GM18502 (cell line): ENCODE results near the gene MRPL54.

Source experiments
- ATAC-seq: cut with Tn5 transposase; IDR thresholded peaks from one replicate; pipeline ENCODE4 v1.9.1; 2021; ENCODE audit warnings: mild to moderate bottlenecking; ENCODE audit not compliant: unreplicated experiment, poor library complexity

MRPL54 gene

DNA sequence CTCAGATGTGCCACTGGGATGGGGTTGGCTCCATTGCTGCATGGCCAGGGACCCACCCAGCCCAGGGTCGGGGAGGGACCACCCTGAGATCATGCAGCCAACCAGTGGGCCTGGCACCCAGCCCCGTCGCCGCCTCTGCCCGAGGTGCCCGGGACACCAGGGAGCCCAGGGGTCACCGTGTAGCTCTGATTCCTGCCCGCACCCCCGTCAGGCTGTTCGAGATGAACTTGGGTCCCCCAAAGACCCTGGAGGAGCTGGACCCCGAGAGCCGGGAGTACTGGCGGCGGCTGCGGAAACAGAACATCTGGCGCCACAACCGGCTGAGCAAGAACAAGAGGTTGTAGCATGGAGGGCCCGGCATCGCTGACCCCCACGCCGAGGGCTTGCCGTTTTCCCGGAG lies 4.6 kb downstream of the MRPL54 start:
- no peak for ATAC-seq

DNA sequence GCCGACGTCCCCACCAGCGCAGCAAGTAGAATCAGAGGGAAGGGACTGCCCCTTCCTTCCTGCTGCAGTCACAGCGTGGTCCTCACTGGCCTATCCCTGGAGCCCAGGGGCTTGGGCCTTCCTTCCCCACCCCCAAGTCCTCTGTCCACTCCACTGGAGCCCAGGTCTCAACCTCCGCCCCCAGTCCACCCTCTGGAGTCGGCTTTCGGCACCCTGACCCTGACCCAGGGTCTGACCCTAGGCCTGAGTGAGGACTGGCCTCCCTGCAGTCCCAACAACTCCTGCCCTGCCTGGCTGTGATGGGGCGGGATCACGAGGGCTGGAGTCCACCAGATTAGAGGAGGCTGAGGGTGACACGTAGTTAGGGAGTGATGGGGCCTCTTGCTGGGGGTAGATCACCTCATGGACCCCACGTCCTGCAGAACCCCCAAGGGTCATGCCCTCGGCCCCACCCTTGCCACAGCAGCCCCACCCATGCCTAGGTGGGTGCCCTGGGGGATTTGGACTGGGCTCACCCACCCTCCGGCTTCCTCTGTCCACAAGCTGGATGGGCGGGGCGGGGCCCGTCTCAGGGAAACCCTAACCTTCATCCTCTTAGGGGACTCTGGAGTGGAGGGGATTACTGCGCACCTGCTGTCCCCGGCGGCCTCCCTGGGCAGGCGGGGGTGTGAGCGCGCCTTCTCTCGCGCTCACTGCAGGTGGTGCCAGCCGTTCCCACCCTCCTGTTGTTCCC lies 5.7 kb downstream of the MRPL54 start:
- no peak for ATAC-seq

DNA sequence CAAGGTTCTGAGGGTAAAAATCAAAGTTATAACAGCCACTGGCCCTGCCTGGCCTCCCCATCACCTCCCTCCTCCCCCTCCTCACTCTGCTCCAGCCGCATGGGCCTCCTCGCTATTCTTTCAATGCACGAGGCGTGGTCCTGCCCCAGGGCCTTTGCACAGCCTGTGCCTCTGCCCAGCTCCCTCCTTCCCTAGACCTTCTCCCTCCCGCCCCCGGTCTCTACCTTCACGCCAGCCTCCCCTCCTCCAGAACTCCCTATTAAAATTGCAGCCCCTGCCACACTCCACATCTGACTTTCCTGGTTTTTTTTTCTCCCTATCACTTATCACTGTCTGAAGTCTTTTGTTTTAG lies 6.2 kb downstream of the MRPL54 start:
- no peak for ATAC-seq

DNA sequence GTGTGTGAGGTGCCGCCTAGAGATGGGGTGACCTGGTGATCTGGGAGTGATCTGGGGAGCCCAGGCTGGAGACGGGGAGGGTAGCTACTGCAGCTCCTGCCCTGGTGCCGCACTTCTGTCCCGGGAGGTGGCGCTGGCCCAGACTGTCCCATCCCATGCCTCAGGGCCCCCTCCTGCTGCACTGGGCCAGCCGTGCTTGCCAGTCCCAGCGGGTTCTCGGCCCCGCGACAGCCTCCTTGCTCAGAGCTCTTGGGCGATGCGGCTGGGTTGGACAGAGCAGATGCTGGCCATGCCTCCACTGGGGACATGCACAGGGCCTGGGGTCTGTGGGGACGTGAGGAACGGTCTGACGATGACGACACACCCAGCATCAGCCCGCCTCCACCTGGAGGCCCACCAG lies 7.0 kb downstream of the MRPL54 start:
- no peak for ATAC-seq

DNA sequence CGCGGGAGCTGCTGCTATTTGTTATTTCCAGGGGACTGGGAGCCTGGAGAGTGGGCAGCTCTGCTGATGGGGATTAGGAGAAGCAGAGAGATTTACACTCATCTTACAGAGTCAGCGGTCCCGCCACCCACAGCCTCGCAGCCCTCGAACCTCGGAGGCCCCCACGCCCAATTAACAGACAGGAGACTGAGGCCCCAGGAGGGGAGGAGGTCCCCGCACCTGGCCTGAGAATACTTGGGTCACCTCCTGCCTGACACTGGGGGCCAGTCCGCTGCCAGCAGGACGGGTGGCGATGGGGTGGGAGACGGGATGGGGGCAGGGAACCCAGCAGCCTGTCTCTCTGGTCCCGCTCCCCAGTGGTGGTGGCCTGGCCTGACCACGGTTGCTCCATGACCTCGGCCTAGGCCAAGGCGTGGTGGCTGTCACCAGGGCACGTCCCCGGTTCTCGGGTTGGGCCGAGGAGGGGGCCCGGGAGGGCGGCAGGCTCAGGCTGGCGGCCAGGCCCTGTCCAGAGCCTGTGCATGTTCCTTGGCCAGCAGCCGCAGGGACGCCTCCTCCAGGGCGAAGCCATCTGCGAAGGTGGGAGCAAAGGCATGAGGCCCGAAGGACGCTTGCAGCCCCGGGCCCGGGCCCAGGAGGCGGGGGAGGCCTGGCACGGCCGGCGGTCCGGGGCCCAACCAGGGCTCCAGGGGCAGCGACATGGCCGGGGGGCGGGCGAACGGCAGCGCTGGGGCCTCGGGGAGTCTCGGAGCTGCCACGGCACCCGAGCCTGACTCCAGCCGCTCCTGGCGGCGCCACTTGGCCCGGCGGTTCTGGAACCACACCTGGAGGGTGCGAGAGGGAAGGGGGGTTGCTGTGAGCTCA lies 7.9 kb downstream of the MRPL54 start:
- ATAC-seq: no peak

DNA sequence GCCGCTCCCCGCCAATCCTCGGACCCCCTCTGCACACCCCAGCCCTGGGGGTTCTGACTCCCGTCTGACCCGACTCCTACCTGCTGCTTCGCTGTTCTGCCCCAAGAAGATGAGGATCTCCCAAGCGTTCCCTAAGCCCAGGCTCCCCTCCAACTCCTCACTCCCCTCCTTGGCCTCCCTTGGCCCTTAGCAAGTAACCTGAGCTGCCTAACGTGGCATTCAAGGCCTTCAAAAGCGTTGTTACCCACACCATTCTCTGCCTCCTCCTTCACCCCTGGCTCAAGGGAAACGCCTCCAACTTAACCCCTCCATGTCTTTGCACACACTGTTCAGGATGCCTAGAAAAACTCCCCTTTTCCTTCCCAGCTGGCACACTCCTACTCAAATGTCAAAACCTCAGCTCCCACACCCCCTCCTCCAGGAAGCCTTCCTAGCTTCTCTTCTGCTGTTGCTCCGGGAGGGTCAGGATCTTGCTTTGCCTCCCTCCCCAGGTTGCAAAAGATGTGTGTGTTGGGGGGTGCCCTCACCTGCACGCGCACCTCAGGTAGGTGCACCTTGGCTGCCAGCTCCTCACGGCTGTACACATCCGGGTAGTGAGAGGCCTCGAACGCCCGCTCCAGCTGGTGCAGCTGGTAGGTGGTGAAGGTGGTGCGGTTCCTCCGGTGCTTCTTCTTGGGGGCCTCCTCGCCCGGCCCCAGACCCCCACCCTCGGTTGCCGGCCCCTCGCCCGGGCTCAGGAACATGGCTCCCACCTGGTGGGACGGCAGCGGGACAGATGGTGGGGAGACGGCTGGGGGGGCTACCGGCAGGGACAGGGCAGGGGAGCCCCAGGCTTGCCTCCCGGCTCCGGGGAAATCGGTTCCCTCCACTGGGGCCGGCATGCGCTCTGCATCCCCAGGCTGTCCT lies 8.8 kb downstream of the MRPL54 start:
- ATAC-seq: no peak

DNA sequence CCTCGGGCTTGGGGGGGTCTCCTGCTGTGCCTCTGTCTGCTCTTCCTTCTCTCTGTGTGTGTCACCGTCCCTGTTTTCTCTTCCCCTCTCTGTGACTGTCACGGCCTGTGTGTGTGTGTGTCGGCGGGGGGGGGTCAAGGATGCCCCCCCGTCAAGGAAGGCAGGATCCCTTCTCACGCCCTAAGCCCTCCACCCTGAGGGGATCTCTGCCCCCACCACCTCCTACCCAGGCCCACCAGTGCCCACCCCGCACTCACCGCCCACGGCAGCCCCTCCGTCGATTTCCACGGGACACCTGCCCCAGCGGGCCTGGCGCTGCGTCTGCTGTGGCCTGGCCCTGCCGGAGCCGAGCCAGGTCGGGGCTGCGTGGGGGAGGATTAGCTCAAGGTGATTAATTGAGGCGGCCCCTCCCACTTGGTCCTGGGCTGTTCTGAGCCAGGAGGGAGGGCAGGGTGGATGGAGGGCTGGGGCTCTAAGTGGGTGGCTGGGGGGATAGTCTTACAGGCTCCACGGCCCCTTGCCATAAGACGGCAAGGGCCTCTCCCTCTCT lies 9.5 kb downstream of the MRPL54 start, which contains the start of gene RAX2:
RAX2 (minus strand) TSS at position 323 of the 550 bp plus-strand sequence. CDS start 486 bp downstream, outside the sequence.
- ATAC-seq: no peak

DNA sequence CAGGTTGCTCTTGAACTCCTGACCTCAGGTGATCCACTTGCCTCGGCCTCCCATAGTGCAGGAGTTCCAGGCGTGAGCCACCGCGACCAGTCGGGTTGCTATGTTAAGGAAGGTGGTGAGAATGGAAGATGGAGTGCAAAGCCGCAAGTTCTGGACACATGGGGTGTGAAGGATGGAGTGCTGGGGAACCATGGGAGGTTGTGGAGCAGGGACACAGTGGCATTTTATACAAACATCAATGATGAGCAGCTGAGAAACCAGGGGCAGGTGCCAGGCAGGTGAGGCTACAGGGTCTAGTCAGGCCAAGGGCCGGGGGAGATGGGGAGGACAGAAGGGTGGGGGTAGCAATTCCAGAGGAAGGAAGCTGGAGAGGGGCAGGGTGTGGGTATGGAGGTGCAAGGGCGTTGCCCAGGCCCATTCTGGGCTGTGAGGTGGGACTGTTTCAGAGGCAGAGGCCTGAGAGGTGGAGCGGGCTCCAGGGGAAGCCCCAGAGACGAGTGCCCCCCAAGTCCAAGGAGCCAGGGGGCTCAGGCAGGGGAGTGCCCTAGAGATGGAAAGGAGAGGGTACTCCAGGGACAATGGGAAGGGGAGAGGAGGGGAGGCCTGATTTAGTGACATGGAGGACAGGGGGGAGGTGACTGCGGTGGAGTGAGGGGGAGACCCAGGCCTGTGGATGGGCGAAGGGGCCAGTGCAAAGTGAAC lies 11.5 kb downstream of the MRPL54 start:
- ATAC-seq: no peak

DNA sequence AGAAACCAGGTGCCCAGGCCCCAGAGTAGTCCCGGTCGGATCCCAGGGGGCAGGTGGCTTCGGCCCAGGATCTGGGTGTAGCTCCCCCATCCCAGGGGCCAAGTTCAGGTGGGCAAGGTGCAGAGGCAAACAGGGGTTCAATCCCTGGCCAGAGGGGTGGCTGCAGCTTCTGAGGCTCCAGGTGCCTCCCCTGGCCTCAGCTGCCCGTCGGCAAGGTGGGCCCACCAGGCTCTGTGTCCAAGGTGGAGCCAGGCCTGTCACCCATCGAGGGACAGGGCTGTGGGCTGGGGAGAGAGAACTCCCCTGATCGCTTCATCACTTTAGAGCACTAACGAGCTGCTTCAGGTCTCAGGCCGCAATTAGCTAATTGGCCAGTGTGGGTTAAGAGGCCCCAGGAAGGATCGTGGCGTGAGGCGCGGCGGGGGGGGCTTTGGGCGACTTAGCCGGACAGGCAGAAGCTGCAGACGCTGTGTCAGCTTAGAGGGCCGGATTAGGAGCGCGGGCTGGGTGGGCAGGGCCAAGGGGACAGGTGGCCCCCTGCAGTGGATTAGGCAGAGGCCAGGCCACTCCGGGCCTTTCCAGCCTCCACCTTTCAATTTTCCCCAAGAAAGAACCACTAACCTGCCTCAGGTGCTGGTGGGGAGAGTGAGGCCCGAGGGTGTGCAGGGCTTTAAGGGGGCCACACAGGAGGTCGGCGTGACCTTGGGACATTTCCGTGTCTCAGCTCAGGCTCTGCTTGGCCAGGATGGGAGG lies 12.3 kb downstream of the MRPL54 start:
- ATAC-seq: no peak

DNA sequence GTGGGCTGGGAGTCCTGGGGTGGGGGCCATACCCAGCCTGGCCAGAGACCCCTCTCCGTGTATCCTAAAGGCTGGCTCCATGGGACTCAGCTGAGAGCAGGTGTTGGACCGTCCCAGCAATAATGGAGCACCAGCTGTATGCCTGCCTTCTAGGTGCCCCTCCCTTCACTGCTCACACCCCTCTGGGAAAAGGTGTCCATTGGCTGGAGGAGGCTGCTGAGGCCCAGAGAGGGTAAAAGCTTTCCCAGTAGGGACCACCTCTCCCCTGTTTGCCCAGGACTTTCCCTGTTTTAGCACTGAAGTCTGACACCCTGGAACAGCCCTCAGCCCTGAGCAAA lies 12.9 kb downstream of the MRPL54 start:
- no peak for ATAC-seq

DNA sequence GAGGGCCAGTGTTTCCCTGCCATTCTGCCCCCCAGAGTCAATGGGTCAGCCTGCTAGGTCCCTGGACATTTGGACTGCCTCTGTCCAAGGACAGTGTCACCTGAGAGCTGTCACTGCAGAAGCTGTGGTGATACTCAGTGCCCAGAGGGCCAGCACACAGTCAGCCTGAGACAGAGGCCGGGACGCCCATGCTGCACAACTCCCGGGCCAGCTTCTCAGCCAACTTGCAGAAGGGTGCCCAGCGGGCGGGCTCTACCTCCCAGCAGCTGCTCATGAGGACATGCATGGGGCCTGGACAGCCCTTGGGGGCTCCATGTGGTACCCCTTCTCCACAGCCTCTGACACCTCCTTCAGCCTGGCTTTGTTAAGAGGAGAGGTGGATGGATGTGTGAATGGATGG lies 13.3 kb downstream of the MRPL54 start:
- no peak for ATAC-seq

DNA sequence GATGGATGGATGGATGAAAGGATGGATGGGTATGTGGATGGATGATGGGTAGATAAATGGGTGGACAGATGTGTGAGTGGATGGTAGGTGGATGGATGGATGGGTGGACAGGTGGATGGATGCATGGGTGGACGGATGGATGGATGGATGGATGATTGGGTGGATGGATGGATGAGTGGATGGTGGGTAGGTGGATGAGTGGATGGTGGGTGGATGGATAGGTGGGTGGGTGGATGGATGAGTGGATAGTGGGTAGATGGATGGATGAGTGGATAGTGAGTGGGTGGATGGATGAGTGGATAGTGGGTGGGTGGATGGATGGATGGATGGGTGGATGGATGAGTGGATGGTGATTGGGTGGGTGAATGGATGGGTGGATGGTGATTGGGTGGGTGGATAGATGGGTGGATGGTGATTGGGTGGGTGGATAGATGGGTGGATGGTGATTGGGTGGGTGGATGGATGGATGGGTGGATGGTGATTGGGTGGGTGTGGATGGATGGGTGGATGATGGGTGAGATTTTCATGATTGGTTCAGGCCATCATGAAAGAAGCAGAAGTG lies 14.1 kb downstream of the MRPL54 start:
- no peak for ATAC-seq

DNA sequence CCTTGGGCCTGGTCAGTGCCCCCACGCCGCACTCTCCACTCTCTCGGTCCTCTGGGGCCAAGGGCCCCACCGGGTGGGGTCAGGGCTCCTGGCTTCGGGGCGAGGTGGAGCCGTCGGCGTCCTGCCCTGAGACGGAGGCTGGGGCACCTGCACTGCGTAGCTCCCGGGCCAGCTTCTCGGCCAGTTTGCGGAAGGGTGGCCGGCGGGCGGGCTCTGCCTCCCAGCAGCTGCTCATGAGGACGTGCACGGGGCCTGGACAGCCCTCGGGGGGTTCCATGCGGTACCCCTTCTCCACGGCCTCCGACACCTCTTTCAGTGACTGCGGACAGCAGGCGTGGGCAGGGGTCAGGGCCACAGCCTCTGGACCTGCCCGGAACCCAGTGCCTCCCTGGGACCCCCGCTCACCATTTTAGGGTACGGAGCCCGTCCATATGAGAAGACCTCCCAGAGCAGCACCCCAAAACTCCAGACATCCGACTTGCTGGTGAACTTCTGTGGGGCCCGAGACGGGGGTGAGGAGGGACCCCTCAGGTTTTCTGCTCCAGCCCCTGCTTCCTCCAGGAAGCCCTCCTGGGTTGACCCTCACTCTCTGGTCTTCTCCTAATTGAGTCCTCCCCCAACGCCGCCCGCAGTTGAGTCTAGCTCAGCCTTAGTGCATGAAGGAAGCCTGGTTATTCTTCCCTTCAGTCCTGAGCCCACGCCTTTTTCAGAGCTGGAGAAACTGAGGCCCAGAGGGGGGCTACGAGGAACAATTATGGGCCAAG lies 15.8 kb downstream of the MRPL54 start:
- no peak for ATAC-seq

DNA sequence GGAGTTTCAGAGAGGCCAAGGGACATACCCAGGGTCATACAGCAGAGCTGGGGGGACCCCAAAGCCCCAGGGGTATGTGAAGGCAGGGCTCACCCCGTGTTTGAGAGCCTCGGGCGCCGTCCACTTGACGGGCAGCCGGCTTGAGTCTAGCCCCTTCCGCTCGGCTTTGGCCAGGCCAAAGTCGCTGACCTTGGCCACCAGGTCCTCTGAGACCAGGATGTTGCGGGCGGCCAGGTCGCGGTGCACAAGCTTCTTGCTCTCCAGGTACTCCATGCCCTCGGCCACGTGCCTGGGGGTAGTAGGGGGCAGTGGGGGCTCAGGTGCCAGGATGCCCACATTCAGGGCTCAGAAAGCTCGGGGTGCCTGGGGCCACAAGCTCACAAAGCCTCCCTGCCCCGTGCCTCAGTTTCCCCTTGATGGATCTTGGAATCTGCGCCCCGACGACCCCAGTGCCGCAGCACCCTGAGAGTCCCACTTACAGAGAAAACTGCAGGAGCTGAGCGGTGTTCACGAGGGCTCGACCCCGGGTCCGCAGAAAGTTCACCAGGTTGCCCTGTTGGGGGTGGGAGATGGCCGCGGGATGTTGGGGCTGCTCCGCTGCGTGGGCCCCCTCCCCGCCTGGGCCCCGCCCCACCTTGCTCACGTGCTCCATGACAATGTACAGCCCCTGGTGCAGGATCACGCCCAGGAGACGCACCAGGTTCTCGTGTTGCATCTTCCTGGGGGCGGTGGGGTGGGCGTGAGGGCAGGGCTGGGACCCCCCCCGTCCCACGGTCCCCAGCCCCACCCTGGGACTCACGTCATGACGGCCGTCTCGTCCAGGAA lies 16.6 kb downstream of the MRPL54 start:
- no peak for ATAC-seq

DNA sequence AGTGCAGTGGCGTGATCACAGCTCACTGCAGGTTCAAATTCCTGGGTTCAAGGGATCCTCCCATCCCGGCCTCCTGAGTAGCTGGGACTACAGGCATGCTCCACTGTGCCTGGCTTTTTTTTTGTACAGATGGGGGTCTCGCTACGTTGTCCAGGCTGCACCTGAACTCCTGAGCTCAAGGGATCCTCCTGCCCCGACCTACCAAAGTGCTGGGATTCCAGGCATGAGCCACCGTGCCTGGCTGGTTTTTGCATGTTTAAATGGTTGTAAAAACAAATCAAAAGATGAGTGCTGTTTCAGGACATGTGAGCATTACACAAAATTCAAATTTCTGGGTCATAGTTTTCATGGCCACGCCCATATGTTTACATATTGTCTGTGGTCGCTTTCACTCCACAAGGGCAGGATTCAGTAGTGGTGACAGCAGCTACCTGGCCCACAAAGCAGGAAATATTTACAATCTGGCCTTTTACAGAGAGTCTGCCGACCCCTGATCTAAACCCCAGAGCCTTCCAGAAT lies 18.4 kb downstream of the MRPL54 start:
- ATAC-seq: no peak

DNA sequence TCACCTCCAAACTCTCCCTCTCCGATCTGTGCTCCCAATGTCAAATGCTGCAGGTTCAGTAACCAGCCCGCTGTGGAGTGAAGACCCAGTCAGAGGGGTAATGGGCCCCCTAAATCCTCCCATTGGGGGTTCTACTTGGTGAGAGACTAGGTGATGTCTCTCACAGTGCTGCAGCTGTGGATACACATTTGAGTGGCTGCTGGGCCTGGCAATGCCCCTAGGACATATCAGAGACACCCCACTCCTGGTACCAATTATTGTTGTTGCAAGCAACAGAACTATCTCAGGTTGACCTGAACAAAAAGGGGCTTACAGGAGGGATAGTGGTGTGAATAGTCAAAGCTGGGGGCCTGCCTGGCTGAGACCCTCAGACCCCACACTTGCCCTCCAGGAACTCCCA lies 19.1 kb downstream of the MRPL54 start:
- ATAC-seq: no peak

DNA sequence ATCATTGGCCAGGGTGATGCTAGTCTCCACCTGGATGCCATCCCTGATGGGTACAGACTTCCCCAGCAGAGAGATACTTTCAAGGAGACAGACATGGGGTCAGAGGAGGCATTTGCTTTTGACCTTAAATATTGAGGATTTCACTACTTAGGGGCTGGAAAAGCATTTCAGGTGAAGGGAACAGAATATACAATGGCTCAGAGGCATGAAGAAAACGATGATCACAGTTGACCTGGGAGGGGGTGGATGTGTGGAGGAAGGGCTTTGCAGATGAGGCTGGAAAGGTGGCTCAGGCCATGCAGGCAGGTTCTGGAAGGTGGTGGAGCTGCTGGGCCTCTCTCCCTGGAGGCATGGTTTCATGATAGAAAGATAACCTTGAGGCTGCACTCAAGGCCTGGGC lies 19.8 kb downstream of the MRPL54 start:
- no peak for ATAC-seq
